ENCODE measurements around the gene PLPPR2.
"Not testable (repeated sequence)": the region's sequence is repeated elsewhere in the genome, so short reads cannot be mapped to it uniquely, and the experiment has no call there.

PLPPR2 gene

GRCh38 chr19:11401808-11402543, 46.7 kb downstream of the PLPPR2 start:
- no peak for DNase-seq (ENCODE audit: low spot score)

GRCh38 chr19:11404588-11405222, 49.5 kb downstream of the PLPPR2 start:
- no peak for DNase-seq (ENCODE audit: low spot score)

DNA sequence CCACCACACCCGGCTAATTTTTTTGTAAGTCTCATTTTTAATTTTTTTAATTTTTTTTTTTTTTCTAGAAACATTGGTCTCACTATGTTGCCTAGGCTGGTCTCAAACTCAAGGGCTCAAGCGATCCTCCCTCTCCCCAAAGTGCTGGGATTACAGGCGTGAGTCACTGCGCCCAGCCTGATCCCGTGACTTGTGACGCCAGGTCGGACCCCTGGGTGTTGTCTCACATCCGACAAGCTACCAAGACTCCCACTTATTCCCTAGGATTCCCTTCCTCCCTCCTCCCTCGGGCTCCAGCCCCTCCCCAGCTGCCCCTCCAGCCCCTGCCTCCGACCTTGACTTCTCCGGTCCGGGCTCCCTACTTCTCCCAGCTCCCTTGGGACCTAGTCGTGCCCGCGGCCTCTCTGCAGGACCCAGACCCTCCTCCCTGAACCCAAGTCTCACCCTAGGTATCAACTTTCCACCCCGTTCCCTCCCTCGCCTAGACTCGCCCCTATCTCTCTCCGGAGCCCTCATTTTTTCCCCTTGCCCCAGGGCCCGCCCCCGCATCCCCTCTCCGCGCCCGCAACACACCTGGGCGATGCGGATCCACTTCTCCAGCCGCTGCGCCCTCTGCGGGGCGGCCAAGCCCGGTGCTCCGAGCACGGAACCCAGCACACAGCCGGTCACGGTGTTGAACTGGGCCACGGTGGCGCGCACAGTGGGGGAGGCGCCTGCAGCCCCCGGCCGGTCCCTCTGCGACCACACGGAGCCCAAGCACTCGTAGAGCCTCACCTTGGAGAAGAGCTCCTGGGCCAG, 50.8 kb downstream of the PLPPR2 start:
- no peak for DNase-seq (ENCODE audit: low spot score)

DNA sequence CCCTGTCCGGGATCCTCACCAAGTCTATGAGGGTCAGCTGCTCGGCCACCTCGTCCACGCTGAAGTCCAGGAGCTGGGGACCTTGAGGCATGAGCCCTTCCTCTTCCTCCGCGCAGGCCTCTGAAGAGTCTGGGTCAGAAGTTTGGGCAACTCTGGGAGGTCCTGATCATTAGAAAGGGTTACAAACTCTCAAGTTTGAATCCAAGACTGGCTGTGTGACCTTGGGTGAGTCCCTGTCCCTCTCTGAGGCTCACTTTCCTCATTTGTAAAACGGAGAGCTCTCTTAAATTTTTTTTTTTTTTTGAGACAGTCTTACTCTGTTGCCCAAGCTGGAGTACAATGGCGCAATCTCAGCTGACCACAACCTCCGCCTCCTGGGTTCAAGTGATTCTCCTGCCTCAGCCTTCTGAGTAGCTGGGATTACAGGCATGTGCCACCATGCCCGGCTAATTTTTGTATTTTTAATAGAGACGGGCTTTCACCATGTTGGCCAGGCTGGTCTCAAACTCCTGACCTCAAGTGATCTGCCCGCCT, 51.5 kb downstream of the PLPPR2 start:
- DNase-seq (ENCODE audit: low spot score) = not testable (repeated sequence)

DNA sequence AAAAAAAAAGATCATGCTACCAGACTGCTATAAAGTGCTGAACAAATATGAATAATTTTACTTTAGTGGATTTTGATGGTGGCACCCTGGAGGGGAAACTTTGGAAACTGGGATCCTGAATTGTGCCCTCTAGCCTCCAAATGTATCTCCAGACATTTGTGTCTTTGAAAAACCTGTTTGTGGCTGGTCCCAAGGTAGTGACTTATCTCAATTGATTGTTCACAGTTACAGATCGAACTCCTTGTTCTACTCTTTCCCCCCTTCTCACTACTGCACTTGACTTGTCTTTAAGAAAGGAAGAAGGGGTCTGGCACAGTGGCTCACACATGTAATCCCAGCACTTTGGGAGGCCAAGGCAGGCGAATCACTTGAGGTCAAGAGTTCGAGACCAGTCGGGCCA, 53.4 kb downstream of the PLPPR2 start:
- DNase-seq (ENCODE audit: low spot score) = no peak

DNA sequence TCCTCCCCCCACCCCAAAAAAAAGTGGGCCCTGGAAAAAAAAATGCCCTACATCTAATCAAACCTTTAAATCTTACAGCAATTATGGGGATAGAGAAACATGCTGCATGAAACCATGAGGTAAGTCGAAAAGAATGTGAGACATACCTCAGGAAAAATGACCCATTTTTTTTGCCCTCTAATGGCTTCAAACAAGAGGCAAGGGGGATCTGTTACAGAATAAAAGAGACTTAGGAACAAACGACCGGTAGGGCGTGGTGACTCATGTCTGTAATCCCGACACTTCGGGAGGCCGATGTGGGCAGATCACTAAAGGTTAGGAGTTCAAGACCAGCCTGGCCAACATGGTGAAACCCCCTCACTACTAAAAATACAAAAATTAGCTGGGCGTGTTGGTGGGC, 55.5 kb downstream of the PLPPR2 start:
- peak; percentile 83 for DNase-seq (ENCODE audit: low spot score)

GRCh38 chr19:11414544-11414943, 59.3 kb downstream of the PLPPR2 start:
- DNase-seq (ENCODE audit: low spot score) = no peak
